Measurements from ENCODE around the gene NAALADL1.
A peak's percentile ranks its signal among the peaks of the same experiment; 100 is the strongest.

NAALADL1 gene

DNA sequence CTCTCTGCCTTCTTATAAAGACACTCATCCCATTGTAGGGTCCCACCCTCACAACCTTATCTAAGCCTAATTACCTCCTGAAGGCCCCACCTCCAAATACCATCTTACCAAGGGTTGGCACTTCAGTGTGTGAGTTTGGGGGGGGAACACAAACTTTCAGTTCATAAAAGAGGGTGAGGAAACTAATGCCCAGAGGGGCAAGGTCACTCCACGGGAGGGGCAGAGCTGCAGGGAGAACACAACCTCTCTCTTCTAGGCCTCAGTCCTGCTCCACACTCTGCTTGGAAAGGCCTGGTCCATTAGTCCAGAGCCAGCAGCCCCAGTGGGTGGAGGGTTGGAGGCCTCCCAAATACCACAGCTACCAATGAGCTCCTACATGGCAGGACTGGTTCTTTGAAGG lies 58.9 kb downstream of the NAALADL1 start:
- Histone ChIP-seq H3K27ac (no peak overlapping the region), H3K27me3 (no peaks in the 10 kb centered on the region), H3K9me3 (no peaks in the 10 kb centered on the region), H3K4me1 (ENCODE audit: control insufficient read depth in 1 of 2, insufficient read depth in 1 of 2, low read depth in 1 of 2, low read length in 1 of 2) (peaks cover 14 to 27% of the 10 kb centered on the region in 2 experiments), H3K4me3 (ENCODE audit: low read depth in 1 of 2, low read length in 1 of 2) (no peak overlapping the region), H3K36me3 (no peaks in the 10 kb centered on the region)
- TF ChIP-seq, protein P1, sequence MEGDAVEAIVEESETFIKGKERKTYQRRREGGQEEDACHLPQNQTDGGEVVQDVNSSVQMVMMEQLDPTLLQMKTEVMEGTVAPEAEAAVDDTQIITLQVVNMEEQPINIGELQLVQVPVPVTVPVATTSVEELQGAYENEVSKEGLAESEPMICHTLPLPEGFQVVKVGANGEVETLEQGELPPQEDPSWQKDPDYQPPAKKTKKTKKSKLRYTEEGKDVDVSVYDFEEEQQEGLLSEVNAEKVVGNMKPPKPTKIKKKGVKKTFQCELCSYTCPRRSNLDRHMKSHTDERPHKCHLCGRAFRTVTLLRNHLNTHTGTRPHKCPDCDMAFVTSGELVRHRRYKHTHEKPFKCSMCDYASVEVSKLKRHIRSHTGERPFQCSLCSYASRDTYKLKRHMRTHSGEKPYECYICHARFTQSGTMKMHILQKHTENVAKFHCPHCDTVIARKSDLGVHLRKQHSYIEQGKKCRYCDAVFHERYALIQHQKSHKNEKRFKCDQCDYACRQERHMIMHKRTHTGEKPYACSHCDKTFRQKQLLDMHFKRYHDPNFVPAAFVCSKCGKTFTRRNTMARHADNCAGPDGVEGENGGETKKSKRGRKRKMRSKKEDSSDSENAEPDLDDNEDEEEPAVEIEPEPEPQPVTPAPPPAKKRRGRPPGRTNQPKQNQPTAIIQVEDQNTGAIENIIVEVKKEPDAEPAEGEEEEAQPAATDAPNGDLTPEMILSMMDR (IDR thresholded peaks at IDR 0.05) = no peak

DNA sequence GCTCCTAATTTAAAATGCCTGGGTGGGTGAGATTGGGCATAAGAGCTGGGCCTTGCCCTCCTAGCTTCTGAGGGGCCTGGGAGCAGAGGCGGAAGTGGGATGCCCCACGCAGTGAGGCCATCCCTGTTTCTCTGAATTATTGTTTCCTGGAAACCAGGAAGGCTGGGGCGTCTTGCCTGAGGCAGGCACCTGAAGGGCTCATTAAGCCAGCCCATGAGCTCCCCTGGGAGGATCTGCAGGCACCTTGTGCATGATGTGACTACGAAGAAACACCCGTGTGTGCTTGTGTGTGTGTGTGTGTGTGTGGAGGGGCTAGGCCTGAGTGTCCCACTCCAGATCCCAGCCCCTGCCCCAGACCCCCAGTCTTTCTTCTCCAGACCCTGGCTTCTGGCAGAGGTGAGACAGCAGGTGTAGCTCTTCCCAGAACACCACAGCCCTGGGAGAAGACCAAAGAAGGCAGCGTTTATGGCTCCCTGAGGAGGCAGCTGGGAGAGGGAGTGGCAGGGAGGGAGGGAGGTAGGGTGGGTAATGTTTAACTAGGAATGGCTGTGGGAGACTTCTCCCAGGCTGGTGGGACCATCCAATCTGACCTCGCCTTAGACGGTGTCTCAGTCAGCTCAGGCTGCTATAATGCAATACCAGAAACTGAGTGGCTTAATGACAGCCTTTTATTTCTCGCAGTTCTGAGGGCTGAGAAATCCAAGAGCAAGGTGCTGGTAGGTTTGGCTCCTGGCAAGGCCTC lies 59.5 kb downstream of the NAALADL1 start:
- H3K4me1 ChIP-seq (ENCODE audit: control insufficient read depth in 1 of 2, insufficient read depth in 1 of 2, low read depth in 1 of 2, low read length in 1 of 2) = peaks cover 14 to 27% of the 10 kb centered on the region in 2 experiments
- no peak overlapping the region for H3K27ac ChIP-seq
- H3K4me3 ChIP-seq (ENCODE audit: low read depth in 1 of 2, low read length in 1 of 2) = no peak overlapping the region
- TF ChIP-seq, protein P1 (IDR thresholded peaks at IDR 0.05) = no peak
- H3K36me3 ChIP-seq = no peaks in the 10 kb centered on the region
- no peaks in the 10 kb centered on the region for H3K27me3 ChIP-seq
- H3K9me3 ChIP-seq = no peaks in the 10 kb centered on the region

DNA sequence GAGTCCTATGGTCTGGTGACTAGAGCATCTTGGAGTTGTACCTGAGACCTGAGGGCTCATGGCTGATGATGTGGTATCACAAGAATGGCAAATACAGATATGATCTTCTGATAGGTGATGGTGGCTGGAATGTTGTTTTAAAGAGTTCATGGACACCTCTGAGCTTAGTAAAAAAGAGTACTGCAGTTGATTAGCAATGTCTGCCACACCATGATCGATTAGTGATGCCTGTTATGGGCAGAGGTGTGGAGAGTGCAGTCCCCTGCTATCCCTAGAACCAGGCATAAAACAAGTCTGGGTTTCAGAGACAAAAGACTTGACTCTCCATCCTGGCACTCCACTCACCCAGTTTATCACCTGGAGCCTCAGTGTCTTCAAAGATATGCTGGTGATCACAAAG lies 60.2 kb downstream of the NAALADL1 start:
- H3K9me3 ChIP-seq = no peaks in the 10 kb centered on the region
- peaks cover 14 to 27% of the 10 kb centered on the region in 2 experiments for H3K4me1 ChIP-seq (ENCODE audit: control insufficient read depth in 1 of 2, insufficient read depth in 1 of 2, low read depth in 1 of 2, low read length in 1 of 2)
- no peak overlapping the region for H3K27ac ChIP-seq
- TF ChIP-seq, protein P1 (IDR thresholded peaks at IDR 0.05) = no peak
- no peaks in the 10 kb centered on the region for H3K36me3 ChIP-seq
- H3K27me3 ChIP-seq = no peaks in the 10 kb centered on the region
- no peak overlapping the region for H3K4me3 ChIP-seq (ENCODE audit: low read depth in 1 of 2, low read length in 1 of 2)

DNA sequence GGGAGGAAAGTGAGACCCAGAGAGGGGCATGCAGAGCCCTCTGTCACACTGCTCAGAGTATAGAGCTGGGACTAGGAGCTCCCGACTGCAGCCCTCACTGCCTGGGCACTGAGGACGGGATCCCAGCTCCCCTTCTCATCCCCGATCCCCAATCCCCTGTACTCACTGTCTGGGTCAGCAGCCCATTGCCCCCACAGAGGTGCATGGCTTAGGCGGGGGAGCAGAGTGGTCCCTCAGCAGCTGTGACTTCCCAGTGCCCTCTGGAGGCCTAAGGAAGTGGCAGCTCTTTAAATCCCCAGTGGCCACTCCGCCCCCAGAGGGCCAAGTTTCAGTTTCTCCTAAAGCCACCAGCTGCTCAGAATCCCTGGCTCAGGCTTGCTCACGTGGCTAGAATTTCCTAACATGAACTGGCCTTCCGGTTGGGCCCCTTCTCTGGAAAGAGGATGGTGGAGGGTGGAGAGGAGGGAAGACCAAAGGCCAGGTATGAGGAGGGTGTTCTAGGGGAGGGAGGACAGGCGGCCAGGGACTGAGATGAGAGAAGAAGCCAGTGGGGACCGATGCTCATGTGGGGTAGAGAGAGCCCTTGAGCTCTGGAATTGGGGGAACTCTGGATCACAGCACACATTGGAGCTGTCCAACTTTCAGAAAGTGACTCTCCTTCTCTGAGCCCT lies 61.5 kb downstream of the NAALADL1 start, which contains the start of gene BATF2:
Gene BATF2, minus strand, starts transcription at position 262 of the 671 bp plus-strand sequence. Its CDS starts 57 bp downstream, at position 205.
- Histone ChIP-seq H3K4me1 (ENCODE audit: control insufficient read depth in 1 of 2, insufficient read depth in 1 of 2, low read depth in 1 of 2, low read length in 1 of 2) (peaks cover 19 to 34% of the 10 kb centered on the region in 2 experiments), H3K9me3 (no peaks in the 10 kb centered on the region), H3K27ac (peak within 1 kb of the TSS; percentile 72), H3K27me3 (no peaks in the 10 kb centered on the region), H3K4me3 (ENCODE audit: low read depth in 1 of 2, low read length in 1 of 2) (peak within 1 kb of the TSS; percentile 55 to 60), H3K36me3 (no peaks in the 10 kb centered on the region)
- TF ChIP-seq, protein P1 (IDR thresholded peaks at IDR 0.05) = peak; percentile 73

DNA sequence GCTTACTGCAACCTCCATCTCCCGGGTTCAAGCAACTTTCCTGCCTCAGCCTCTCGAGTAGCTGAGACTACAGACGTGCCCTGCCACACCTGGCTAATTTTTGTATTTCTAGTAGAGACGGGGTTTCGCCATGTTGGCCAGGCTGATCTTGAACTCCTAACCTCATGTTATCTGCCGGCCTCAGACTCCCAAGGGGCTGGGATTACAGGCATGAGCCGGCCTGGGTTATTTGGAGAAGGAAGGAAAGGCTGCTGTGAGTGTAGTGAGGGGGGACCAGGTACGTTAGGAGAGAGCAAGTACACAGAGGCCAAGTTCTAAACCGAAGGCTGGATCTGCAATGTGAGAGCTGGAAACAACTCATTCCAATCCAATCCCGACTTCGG lies 62.0 kb downstream of the NAALADL1 start:
- Histone ChIP-seq H3K36me3 (no peaks in the 10 kb centered on the region), H3K4me3 (ENCODE audit: low read depth in 1 of 2, low read length in 1 of 2) (peak overlapping the region; percentile 55 to 60), H3K9me3 (no peaks in the 10 kb centered on the region), H3K27me3 (no peaks in the 10 kb centered on the region), H3K27ac (peak overlapping the region; percentile 72), H3K4me1 (ENCODE audit: control insufficient read depth in 1 of 2, insufficient read depth in 1 of 2, low read depth in 1 of 2, low read length in 1 of 2) (peaks cover 24 to 39% of the 10 kb centered on the region in 2 experiments)
- TF ChIP-seq, protein P1 (IDR thresholded peaks at IDR 0.05) = no peak

Data from neutrophil (primary cell).